WERI-Rb-1 (cell line): ENCODE data around the gene FSCN2.

ENCODE experiments used
- DNase-seq: peaks from one replicate; pipeline ENCODE4 v3.0.0-alpha.2; 2020
- H3K27ac ChIP-seq: fragments of 250-450 bp; sonication (Bioruptor Pico); 2 replicates; pipeline ENCODE4 v1.5.1; 2020; ENCODE audit warnings: mild to moderate bottlenecking, moderate library complexity
- H3K27me3 ChIP-seq: fragments of 250-450 bp; sonication (Bioruptor Pico); 2 replicates; pipeline ENCODE4 v1.5.1; 2021; ENCODE audit warnings: mild to moderate bottlenecking, low read depth, moderate library complexity; ENCODE audit not compliant: insufficient read depth, severe bottlenecking
- H3K36me3 ChIP-seq: fragments of 250-450 bp; sonication (Bioruptor Pico); 2 replicates; pipeline ENCODE4 v1.5.1; 2020; ENCODE audit warnings: mild to moderate bottlenecking, moderate library complexity
- H3K4me3 ChIP-seq: 2 replicates; pipeline ENCODE4 v1.5.1; 2011; ENCODE audit warnings: low read depth, mild to moderate bottlenecking, control low read depth, low read length
- H3K9me3 ChIP-seq: fragments of 250-450 bp; sonication (Bioruptor Pico); 2 replicates; pipeline ENCODE4 v1.5.1; 2021; ENCODE audit warnings: mild to moderate bottlenecking, moderate library complexity; ENCODE audit not compliant: severe bottlenecking
- CTCF ChIP-seq: IDR thresholded peaks from 2 replicates; pipeline ENCODE4 v1.5.1; 2011; ENCODE audit warnings: low read depth, mild to moderate bottlenecking, control low read depth, inconsistent platforms, low read length

Gene FSCN2

DNA sequence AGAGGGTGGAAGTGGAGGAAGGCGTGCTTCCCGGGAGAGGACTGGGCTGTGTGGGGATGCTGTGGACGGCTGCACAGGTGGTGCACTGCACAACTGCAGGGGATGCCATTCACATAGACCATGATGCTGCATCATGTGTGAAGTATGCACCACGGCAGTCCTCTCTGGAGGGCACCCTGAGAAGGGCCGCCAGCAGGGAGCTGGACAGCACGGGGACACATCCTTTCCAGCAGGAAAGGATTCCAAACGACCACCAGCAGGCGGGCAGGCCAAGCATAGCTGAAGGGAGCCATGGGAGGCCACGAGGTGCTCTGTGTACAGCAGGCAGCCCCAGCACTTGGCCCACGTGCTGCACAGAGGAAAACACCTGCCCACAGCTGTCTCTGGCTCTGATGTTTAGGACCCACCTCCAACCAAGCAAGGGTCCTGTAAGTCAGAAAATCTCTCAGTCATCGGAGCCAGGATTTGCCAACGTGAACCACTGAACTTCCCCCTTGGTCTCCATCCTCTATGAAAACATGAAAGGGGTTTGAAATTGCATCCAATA is 25.6 kb upstream of the FSCN2 start:
- H3K27ac ChIP-seq, result no peak overlapping the region
- H3K4me3 ChIP-seq, result no peak overlapping the region
- H3K27me3 ChIP-seq, result no peaks in the 10 kb centered on the region
- DNase-seq, result no peak
- no peaks in the 10 kb centered on the region for H3K9me3 ChIP-seq
- no peak for TF ChIP-seq CTCF
- no peaks in the 10 kb centered on the region for H3K36me3 ChIP-seq

DNA sequence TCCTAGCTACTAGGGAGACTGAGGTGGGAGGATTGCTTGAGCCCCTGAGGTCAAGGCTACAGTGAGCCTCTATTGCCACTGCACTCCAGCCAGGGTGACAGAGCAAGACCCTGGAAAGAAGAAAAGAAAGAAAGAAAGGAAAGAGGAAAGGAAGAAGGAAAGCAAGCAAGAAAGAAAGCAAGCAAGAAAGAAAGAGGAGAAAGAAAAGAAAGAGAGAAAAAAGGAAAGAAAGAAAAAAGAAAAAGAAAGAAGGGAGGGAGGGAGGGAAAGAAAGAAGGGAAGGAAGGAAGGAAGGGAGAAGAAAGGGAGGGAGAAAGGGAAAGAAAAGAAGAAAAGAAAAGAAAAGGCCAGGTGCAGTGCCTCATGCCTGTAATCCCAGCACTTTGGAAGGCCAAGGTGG is 24.6 kb upstream of the FSCN2 start:
- H3K27me3 ChIP-seq, result no peaks in the 10 kb centered on the region
- H3K9me3 ChIP-seq, result peaks cover 2% of the 10 kb centered on the region
- DNase-seq, result no peak
- no peak overlapping the region for H3K4me3 ChIP-seq
- TF ChIP-seq CTCF, result no peak
- H3K27ac ChIP-seq, result no peak overlapping the region
- peaks cover 8% of the 10 kb centered on the region for H3K36me3 ChIP-seq

- peak; percentile 33 for DNase-seq
- Histone ChIP-seq H3K9me3 (peaks cover 2% of the 10 kb centered on the region), H3K27me3 (no peaks in the 10 kb centered on the region), H3K27ac (no peak overlapping the region), H3K36me3 (peaks cover 45% of the 10 kb centered on the region), H3K4me3 (no peak overlapping the region)
- TF ChIP-seq CTCF, result no peak
Observed at GRCh38 chr17:81508639-81509206, 19.5 kb upstream of the FSCN2 start.

DNA sequence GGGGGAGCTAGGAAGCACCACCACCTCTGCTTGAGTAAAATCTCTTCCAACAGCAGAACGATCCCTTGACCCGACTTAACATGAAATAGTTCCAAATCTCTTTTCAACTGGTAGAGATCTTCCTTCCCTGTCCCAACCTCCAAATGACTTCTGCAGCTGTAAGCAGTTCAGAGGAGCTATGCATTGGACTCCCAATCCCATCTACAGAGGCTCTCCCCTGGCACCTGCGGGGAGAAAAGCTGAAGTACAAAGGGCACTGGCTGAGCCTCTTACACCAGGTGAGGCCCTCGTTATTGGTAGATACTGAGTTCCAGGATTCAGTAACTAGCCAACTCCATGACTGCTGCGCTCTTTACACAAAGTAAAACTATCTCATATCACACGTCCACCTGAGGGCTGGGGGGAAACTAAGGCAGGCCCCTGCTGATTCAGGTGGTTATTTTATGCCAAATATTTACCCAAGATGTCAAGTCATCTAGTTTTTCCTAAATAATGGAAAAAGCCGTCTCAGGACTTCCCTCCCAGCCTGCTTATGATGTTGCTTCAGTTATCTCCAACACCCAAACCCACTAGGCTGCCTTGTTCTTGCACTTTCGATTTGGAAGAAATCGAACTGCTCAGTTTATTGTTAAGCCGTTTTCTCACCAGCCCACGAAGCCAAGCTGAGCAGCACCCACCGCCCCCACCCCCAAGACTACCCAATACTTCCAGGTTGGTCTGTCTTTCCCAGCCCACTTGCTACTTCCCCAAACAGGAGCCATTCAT is 18.8 kb upstream of the FSCN2 start:
- Histone ChIP-seq H3K9me3 (peaks cover 2% of the 10 kb centered on the region), H3K27me3 (no peaks in the 10 kb centered on the region), H3K4me3 (peak overlapping the region; percentile 60), H3K36me3 (peaks cover 45% of the 10 kb centered on the region), H3K27ac (0 out of 2 replicates have a peak overlapping the region, but pooled peaks have one; percentile 1)
- no peak for DNase-seq
- no peak for TF ChIP-seq CTCF

DNA sequence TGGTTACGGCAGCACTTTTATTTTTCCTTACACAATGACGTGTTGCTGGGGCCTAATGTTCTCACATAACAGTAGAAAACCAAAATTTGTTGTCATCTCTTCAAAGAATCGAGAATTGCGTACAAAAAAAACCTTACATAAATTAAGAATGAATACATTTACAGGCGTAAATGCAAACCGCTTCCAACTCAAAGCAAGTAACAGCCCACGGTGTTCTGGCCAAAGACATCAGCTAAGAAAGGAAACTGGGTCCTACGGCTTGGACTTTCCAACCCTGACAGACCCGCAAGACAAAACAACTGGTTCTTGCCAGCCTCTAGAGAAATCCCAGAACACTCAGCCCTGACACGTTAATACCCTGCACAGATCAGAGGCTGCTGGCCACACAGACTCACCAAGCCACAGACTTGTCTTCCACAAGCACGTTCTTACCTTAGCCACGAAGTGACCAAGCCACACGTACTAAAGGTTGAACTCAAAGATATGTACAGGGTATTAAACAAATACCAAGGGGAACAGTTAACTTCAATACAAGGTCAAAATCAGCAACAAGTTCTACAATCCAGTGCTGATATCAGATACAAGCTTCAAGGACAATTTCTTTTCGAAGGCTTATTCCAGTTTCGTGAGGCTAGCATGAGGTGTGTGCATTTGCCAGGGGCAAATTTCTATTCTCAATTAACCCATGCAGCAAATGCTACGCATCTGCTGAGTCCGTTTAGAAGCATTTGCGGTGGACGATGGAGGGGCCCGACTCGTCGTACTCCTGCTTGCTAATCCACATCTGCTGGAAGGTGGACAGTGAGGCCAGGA is 18.0 kb upstream of the FSCN2 start:
- no peak for TF ChIP-seq CTCF
- H3K36me3 ChIP-seq, result peaks cover 45% of the 10 kb centered on the region
- 0 out of 2 replicates have a peak overlapping the region, but pooled peaks have one; percentile 1 for H3K27ac ChIP-seq

More for the DNA sequence above, 18.0 kb upstream of the FSCN2 start:
- peaks cover 2% of the 10 kb centered on the region for H3K9me3 ChIP-seq
- H3K27me3 ChIP-seq, result no peaks in the 10 kb centered on the region
- H3K4me3 ChIP-seq, result peak overlapping the region; percentile 60
- DNase-seq, result peak; percentile 25
